H9 (cell line): ENCODE results near the gene SIPA1L2. TPM values are rescaled to one million over a fixed set of nuclear protein-coding genes. Genes with fewer than 3 reads are reported as not detected.

ENCODE experiments used
- DNase-seq: peaks from one replicate; pipeline ENCODE4 v3.0.0-alpha.2; 2017
- H2AFZ ChIP-seq: one replicate; pipeline ENCODE4 v1.6.1; 2013; ENCODE audit warnings: mild to moderate bottlenecking, low read length, control low read depth, moderate library complexity
- H2AK5ac ChIP-seq: 2 replicates; pipeline ENCODE4 v1.6.1; 2013; ENCODE audit warnings: low read length, control low read depth, mixed read lengths; ENCODE audit not compliant: insufficient read length
- H2BK120ac ChIP-seq: one replicate; pipeline ENCODE4 v1.6.1; 2013; ENCODE audit warnings: low read depth, mild to moderate bottlenecking, low read length, control low read depth, inconsistent platforms; ENCODE audit not compliant: poor library complexity, severe bottlenecking
- H2BK12ac ChIP-seq: 2 replicates; pipeline ENCODE4 v1.6.1; 2013; ENCODE audit warnings: low read length, control low read depth, mixed read lengths, low read depth; ENCODE audit not compliant: insufficient read length
- H2BK15ac ChIP-seq: 2 replicates; pipeline ENCODE4 v1.6.1; 2013; ENCODE audit warnings: low read depth, low read length, control low read depth
- H2BK20ac ChIP-seq: one replicate; pipeline ENCODE4 v1.6.1; 2013; ENCODE audit warnings: low read depth, mild to moderate bottlenecking, low read length, control low read depth, inconsistent platforms; ENCODE audit not compliant: poor library complexity, severe bottlenecking
- H2BK5ac ChIP-seq: 2 replicates; pipeline ENCODE4 v1.6.1; 2013; ENCODE audit warnings: low read length, control low read depth, mixed read lengths; ENCODE audit not compliant: insufficient read length
- H3K14ac ChIP-seq: 2 replicates; pipeline ENCODE4 v1.6.1; 2013; ENCODE audit warnings: low read length, control low read depth; ENCODE audit not compliant: insufficient read depth
- H3K18ac ChIP-seq: 2 replicates; pipeline ENCODE4 v1.6.1; 2013; ENCODE audit warnings: low read depth, mild to moderate bottlenecking, mixed read lengths, low read length, control low read depth; ENCODE audit not compliant: insufficient read length
- H3K23ac ChIP-seq: 2 replicates; pipeline ENCODE4 v1.6.1; 2013; ENCODE audit warnings: low read length, control low read depth, mixed read lengths, low read depth; ENCODE audit not compliant: insufficient read length
- H3K23me2 ChIP-seq: 2 replicates; pipeline ENCODE4 v1.6.1; 2013; ENCODE audit warnings: low read depth, mild to moderate bottlenecking, mixed read lengths, low read length, control low read depth; ENCODE audit not compliant: insufficient read length, poor library complexity, severe bottlenecking
- H3K27ac ChIP-seq: 2 replicates; pipeline ENCODE4 v1.5.1; 2013; ENCODE audit warnings: low read length, control low read depth, mixed read lengths, low read depth; ENCODE audit not compliant: insufficient read length
- H3K27me3 ChIP-seq: 2 replicates; pipeline ENCODE4 v1.6.1; 2013; ENCODE audit warnings: low read length, control low read depth, inconsistent platforms; ENCODE audit not compliant: insufficient read depth
- H3K4ac ChIP-seq: 2 replicates; pipeline ENCODE4 v1.6.1; 2013; ENCODE audit warnings: low read depth, mild to moderate bottlenecking, control low read depth, inconsistent platforms, low read length, moderate library complexity
- H3K4me1 ChIP-seq: 2 replicates; pipeline ENCODE4 v1.6.1; 2013; ENCODE audit warnings: low read length, control low read depth, inconsistent platforms; ENCODE audit not compliant: insufficient read depth
- H3K4me2 ChIP-seq: 2 replicates; pipeline ENCODE4 v1.6.1; 2013; ENCODE audit warnings: low read length, control low read depth, mixed read lengths; ENCODE audit not compliant: insufficient read length, insufficient read depth
- H3K56ac ChIP-seq: 2 replicates; pipeline ENCODE4 v1.6.1; 2013; ENCODE audit warnings: low read depth, mild to moderate bottlenecking, mixed read lengths, low read length, control low read depth; ENCODE audit not compliant: insufficient read length
- H3K79me1 ChIP-seq: 2 replicates; pipeline ENCODE4 v1.6.1; 2013; ENCODE audit warnings: low read depth, mild to moderate bottlenecking, moderate library complexity, low read length, control low read depth, inconsistent platforms; ENCODE audit not compliant: insufficient read depth, poor library complexity, severe bottlenecking
- H3K79me2 ChIP-seq: 2 replicates; pipeline ENCODE4 v1.6.1; 2013; ENCODE audit warnings: low read length, control low read depth, inconsistent platforms; ENCODE audit not compliant: insufficient read depth
- H3K9ac ChIP-seq: 2 replicates; pipeline ENCODE4 v1.6.1; 2013; ENCODE audit warnings: low read length, control low read depth, mixed read lengths; ENCODE audit not compliant: insufficient read length; ENCODE audit errors: extremely low read depth
- H3K9me3 ChIP-seq: one replicate; pipeline ENCODE4 v1.6.1; 2013; ENCODE audit warnings: low read depth, low read length, inconsistent platforms; ENCODE audit not compliant: control insufficient read depth
- H3T11ph ChIP-seq: one replicate; pipeline ENCODE4 v1.6.1; 2013; ENCODE audit warnings: mild to moderate bottlenecking, low read length, control low read depth, inconsistent platforms
- H4K20me1 ChIP-seq: one replicate; pipeline ENCODE4 v1.6.1; 2013; ENCODE audit not compliant: control insufficient read depth, insufficient read length, insufficient read depth
- H4K5ac ChIP-seq: 2 replicates; pipeline ENCODE4 v1.6.1; 2013; ENCODE audit warnings: low read depth, mild to moderate bottlenecking, mixed read lengths, low read length, control low read depth; ENCODE audit not compliant: insufficient read length
- H4K8ac ChIP-seq: replicated peaks from 2 replicates; pipeline ENCODE4 v1.6.1; 2013; ENCODE audit warnings: low read length, control low read depth, mixed read lengths, low read depth; ENCODE audit not compliant: insufficient read length
- H4K91ac ChIP-seq: 2 replicates; pipeline ENCODE4 v1.6.1; 2013; ENCODE audit warnings: low read depth, mild to moderate bottlenecking, moderate library complexity, mixed read lengths, low read length, control low read depth; ENCODE audit not compliant: insufficient read length
- H3K27ac Mint-ChIP-seq, 3 experiments: 2 replicates in 2 of 3; 3 replicates in 1 of 3; pipeline ENCODE4 v1.8.0; 2020 to 2021; ENCODE audit warnings: mixed read lengths in 3 of 3, mild to moderate bottlenecking in 1 of 3, moderate library complexity in 1 of 3
- H3K27me3 Mint-ChIP-seq: 2 replicates; pipeline ENCODE4 v1.8.0; 2021; ENCODE audit warnings: low read depth, mild to moderate bottlenecking, moderate library complexity, mixed read lengths
- H3K36me3 Mint-ChIP-seq, 3 experiments: 2 replicates in 2 of 3; 3 replicates in 1 of 3; pipeline ENCODE4 v1.8.0; 2020 to 2021; ENCODE audit warnings: low read depth in 3 of 3, mixed read lengths in 3 of 3; ENCODE audit not compliant: insufficient read depth in 1 of 3
- H3K4me1 Mint-ChIP-seq, 2 experiments: 2 replicates each; pipeline ENCODE4 v1.8.0; 2020; ENCODE audit warnings: mixed read lengths in 2 of 2
- H3K4me3 Mint-ChIP-seq, 2 experiments: 2 replicates in 1 of 2; 3 replicates in 1 of 2; pipeline ENCODE4 v1.8.0; 2020 to 2021; ENCODE audit warnings: mild to moderate bottlenecking in 2 of 2, mixed read lengths in 2 of 2, moderate library complexity in 1 of 2
- H3K9me3 Mint-ChIP-seq, 2 experiments: 2 replicates in 1 of 2; 3 replicates in 1 of 2; pipeline ENCODE4 v1.8.0; 2020; ENCODE audit warnings: mild to moderate bottlenecking in 2 of 2, mixed read lengths in 2 of 2, moderate library complexity in 1 of 2
- CTCF ChIP-seq: fragments of 200-600 bp; sonication (generic); conservative IDR thresholded peaks from 3 replicates; pipeline ENCODE4 v1.8.0; 2021; ENCODE audit warnings: antibody characterized with exemption, mild to moderate bottlenecking
- WGBS: extraction: QIAGEN DNeasy Blood & Tissue Kit; methylation state at CpG from one replicate; pipeline ENCODE4 v1.1.7; 2013; ENCODE audit warnings: missing lambda C conversion rate, low lambda C conversion rate, mixed read lengths; ENCODE audit not compliant: insufficient read length; ENCODE audit errors: extremely low coverage; 5-methylcytosine and 5-hydroxymethylcytosine counted together
- total RNA-seq: library from RNA; stranded (reverse); gene quantifications from 2 replicates; pipeline ENCODE4 v1.2.1, GENCODE V29; 2021

SIPA1L2 gene
- total RNA-seq, 1 experiment from 2014 or later: 5.2 TPM

GRCh38 chr1:232602622-232603021 is 27.3 kb downstream of the SIPA1L2 start:
- H3T11ph ChIP-seq: no peak overlapping the region
- H3K27me3 ChIP-seq: no peaks in the 10 kb centered on the region
- no peak overlapping the region for H3K9ac ChIP-seq
- no peak overlapping the region for H2BK12ac ChIP-seq
- Mint-ChIP-seq H3K4me3 (no peak overlapping the region), H3K4me1 (peaks cover 2 to 6% of the 10 kb centered on the region in 2 experiments; a peak in 2 of 4 replicates), H3K9me3 (no peaks in the 10 kb centered on the region), H3K36me3 (peaks cover 0 to 8% (median 0%) of the 10 kb centered on the region in 3 experiments; a peak in 2 of 7 replicates), H3K27ac (no peak overlapping the region), H3K27me3 (no peaks in the 10 kb centered on the region; the same call in 1 of the 2 replicates)
- no peak overlapping the region for H3K18ac ChIP-seq
- H2BK15ac ChIP-seq: no peak overlapping the region
- no peak overlapping the region for H3K14ac ChIP-seq
- WGBS: no CpG with 5 or more reads among the region's 4 CpGs
- H3K4me1 ChIP-seq: no peaks in the 10 kb centered on the region
- no peak overlapping the region for H3K23ac ChIP-seq
- no peak overlapping the region for H4K91ac ChIP-seq
- H3K23me2 ChIP-seq: no peaks in the 10 kb centered on the region
- no peak overlapping the region for H4K5ac ChIP-seq
- H4K20me1 ChIP-seq: no peaks in the 10 kb centered on the region
- no peak overlapping the region for H3K4me2 ChIP-seq
- H2BK20ac ChIP-seq: no peak overlapping the region
- no peak overlapping the region for H3K4ac ChIP-seq
- DNase-seq: no peak
- no peak overlapping the region for H2AFZ ChIP-seq
- no peak overlapping the region for H3K27ac ChIP-seq
- peak; percentile 67 for TF ChIP-seq CTCF
- H3K79me2 ChIP-seq: no peaks in the 10 kb centered on the region
- H2AK5ac ChIP-seq: no peak overlapping the region
- no peak overlapping the region for H4K8ac ChIP-seq
- H3K79me1 ChIP-seq: no peaks in the 10 kb centered on the region
- no peak overlapping the region for H2BK5ac ChIP-seq
- no peak overlapping the region for H3K56ac ChIP-seq
- H3K9me3 ChIP-seq: no peaks in the 10 kb centered on the region
- H2BK120ac ChIP-seq: no peak overlapping the region
